OCI-LY3 (cell line): Measurements from ENCODE around the gene NRP1.
A peak's percentile ranks its signal among the peaks of the same experiment; 100 is the strongest.

Source experiments
- H2AFZ ChIP-seq: fragments of 200-600, 300-600 bp; shearing (Covaris generic); 2 replicates; pipeline ENCODE4 v1.6.0; 2014; ENCODE audit warnings: antibody characterized with exemption, low read depth, low read length
- H3K27ac ChIP-seq: fragments of 200-600, 300-600 bp; sonication (generic); 2 replicates; pipeline ENCODE4 v1.5.1; 2014; ENCODE audit warnings: mild to moderate bottlenecking, low read length, moderate library complexity, mixed read lengths
- H3K27me3 ChIP-seq: fragments of 200-600, 300-600 bp; sonication (generic); 2 replicates; pipeline ENCODE4 v1.6.1; 2014; ENCODE audit warnings: low read depth, low read length, mixed read lengths
- H3K36me3 ChIP-seq: fragments of 200-600, 300-600 bp; sonication (generic); replicated peaks from 2 replicates; pipeline ENCODE3; 2014; ENCODE audit warnings: low read depth, low read length, mixed read lengths
- H3K4me1 ChIP-seq: fragments of 300-600, 200-600 bp; sonication (generic); 2 replicates; pipeline ENCODE4 v1.6.1; 2014; ENCODE audit warnings: low read length, mixed read lengths
- H3K4me2 ChIP-seq: fragments of 200-600, 300-600 bp; sonication (generic); 2 replicates; pipeline ENCODE4 v1.6.1; 2014; ENCODE audit warnings: low read length, mixed read lengths
- H3K4me3 ChIP-seq: fragments of 300-600, 200-600 bp; sonication (generic); 2 replicates; pipeline ENCODE4 v1.5.1; 2014; ENCODE audit warnings: antibody characterized with exemption, mild to moderate bottlenecking, low read length, moderate library complexity
- H3K79me2 ChIP-seq: fragments of 300-600, 200-600 bp; shearing (Covaris generic); 2 replicates; pipeline ENCODE4 v1.6.1; 2014; ENCODE audit warnings: mild to moderate bottlenecking, low read length, mixed read lengths
- H3K9ac ChIP-seq: fragments of 300-600, 200-600 bp; shearing (Covaris generic); 2 replicates; pipeline ENCODE4 v1.6.0; 2014; ENCODE audit warnings: mild to moderate bottlenecking, low read length, moderate library complexity
- H3K9me3 ChIP-seq: fragments of 200-600, 300-600 bp; shearing (Covaris generic); 2 replicates; pipeline ENCODE4 v1.6.1; 2014; ENCODE audit warnings: low read length, mixed read lengths; ENCODE audit not compliant: insufficient read depth
- H4K20me1 ChIP-seq: fragments of 200-600, 300-600 bp; sonication (generic); 2 replicates; pipeline ENCODE4 v1.6.1; 2016; ENCODE audit warnings: low read length, mixed read lengths; ENCODE audit not compliant: insufficient read depth
- EZH2phosphoT487 ChIP-seq: fragments of 200-600 bp; shearing (Covaris generic); IDR thresholded peaks from 2 replicates; pipeline ENCODE4 v1.6.1; 2018; ENCODE audit warnings: antibody characterized with exemption, mixed run types, low read depth
- TF ChIP-seq, protein P1 (sequence below): fragments of 200-600, 300-600 bp; sonication (generic); IDR thresholded peaks from 2 replicates; pipeline ENCODE4 v1.5.1; 2014; ENCODE audit warnings: antibody characterized with exemption, low read length, low read depth

The NRP1 gene

DNA sequence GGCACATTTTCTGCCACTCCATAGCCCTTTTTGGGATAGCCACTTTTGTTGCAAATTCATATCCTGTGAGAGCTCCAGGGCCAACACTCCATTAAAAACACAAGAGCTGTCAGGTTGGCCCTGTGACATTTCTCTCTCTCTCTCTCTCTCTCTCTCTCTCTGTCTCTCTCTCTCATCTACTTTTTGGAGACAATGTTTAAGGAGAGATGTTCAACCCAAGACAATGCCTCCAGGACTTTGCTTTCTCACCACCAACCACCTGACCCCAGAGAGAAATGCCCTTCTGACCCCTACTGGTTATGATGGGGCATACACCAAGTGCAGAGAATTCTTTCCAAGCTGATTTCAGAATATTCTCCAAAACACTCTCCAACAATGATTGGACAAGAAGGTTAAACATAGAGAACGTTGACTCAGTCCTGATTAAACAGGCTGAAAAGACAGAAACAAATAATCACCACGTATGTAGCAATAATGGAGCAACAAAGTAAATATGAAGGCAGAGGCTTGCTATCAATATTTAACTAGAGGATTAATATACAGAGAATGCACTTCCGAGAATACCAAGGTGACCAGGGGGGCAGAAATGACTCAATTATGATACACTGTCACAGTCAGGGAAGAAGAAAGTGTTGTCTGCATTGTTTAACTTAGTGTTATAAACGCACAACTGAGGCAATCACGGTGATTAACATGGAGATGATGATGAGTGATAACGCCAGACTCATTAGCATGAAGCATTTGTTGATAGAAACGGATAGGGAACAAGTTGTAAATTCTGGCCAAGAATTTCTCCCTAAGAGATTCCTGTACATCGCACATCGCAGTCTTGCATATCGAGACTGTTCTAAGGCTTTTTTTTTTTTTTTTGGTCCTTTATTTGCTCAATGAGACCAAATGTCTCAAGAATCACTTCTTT, 178.5 kb downstream of the NRP1 start:
- Histone ChIP-seq H3K9ac (no peak overlapping the region), H3K79me2 (no peaks in the 10 kb centered on the region), H3K4me1 (peaks cover 22% of the 10 kb centered on the region), H3K9me3 (no peaks in the 10 kb centered on the region), H2AFZ (no peak overlapping the region), H3K36me3 (no peaks in the 10 kb centered on the region), H3K27ac (no peak overlapping the region), H3K27me3 (no peaks in the 10 kb centered on the region), H3K4me3 (no peak overlapping the region; the same call in 1 of the 2 replicates), H3K4me2 (peak overlapping the region; percentile 56), H4K20me1 (no peaks in the 10 kb centered on the region)
- no peak for TF ChIP-seq EZH2phosphoT487
- TF ChIP-seq, protein P1, sequence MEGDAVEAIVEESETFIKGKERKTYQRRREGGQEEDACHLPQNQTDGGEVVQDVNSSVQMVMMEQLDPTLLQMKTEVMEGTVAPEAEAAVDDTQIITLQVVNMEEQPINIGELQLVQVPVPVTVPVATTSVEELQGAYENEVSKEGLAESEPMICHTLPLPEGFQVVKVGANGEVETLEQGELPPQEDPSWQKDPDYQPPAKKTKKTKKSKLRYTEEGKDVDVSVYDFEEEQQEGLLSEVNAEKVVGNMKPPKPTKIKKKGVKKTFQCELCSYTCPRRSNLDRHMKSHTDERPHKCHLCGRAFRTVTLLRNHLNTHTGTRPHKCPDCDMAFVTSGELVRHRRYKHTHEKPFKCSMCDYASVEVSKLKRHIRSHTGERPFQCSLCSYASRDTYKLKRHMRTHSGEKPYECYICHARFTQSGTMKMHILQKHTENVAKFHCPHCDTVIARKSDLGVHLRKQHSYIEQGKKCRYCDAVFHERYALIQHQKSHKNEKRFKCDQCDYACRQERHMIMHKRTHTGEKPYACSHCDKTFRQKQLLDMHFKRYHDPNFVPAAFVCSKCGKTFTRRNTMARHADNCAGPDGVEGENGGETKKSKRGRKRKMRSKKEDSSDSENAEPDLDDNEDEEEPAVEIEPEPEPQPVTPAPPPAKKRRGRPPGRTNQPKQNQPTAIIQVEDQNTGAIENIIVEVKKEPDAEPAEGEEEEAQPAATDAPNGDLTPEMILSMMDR: peak; percentile 69

DNA sequence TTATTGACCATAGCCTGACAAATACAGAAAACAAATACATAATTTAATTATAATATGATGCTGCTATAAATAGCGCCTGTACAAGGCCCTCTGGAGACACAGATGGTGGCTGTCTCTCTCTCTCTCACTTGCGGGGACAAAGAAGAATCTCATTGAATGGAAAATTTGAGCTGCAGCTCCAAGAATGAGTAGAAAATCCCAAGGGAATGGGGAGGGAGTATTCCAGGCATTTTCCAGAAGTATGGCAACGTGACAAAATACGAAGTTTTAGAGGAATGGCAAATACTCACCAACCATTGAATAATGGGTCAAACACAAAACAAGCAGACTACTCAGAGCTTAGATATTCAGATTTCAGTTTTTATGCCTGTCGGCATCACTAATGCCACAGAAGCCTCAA, 179.9 kb downstream of the NRP1 start:
- Histone ChIP-seq H3K27ac (no peak overlapping the region), H4K20me1 (no peaks in the 10 kb centered on the region), H3K79me2 (no peaks in the 10 kb centered on the region), H3K4me2 (no peak overlapping the region), H3K4me1 (peaks cover 22% of the 10 kb centered on the region), H3K9ac (no peak overlapping the region), H2AFZ (no peak overlapping the region), H3K9me3 (no peaks in the 10 kb centered on the region), H3K27me3 (no peaks in the 10 kb centered on the region), H3K36me3 (no peaks in the 10 kb centered on the region), H3K4me3 (no peak overlapping the region)
- TF ChIP-seq, protein P1: no peak
- TF ChIP-seq EZH2phosphoT487: no peak

- H2AFZ ChIP-seq: no peak overlapping the region
These were observed 180.5 kb downstream of the NRP1 start for GRCh38 chr10:33153968-33154327.

More at GRCh38 chr10:33153968-33154327, 180.5 kb downstream of the NRP1 start:
- Histone ChIP-seq H3K79me2 (no peaks in the 10 kb centered on the region), H3K36me3 (no peaks in the 10 kb centered on the region), H3K27ac (no peak overlapping the region), H3K4me2 (peak overlapping the region; percentile 14; the same call in 1 of the 2 replicates), H4K20me1 (no peaks in the 10 kb centered on the region), H3K27me3 (no peaks in the 10 kb centered on the region), H3K9me3 (no peaks in the 10 kb centered on the region), H3K4me3 (no peak overlapping the region), H3K9ac (no peak overlapping the region), H3K4me1 (peaks cover 22% of the 10 kb centered on the region)
- TF ChIP-seq, protein P1: no peak
- TF ChIP-seq EZH2phosphoT487: no peak
